ENCODE results near the gene E2F8. TPM values are rescaled to one million over a fixed set of nuclear protein-coding genes. Genes with fewer than 3 reads are reported as not detected.

E2F8 gene, protein sequence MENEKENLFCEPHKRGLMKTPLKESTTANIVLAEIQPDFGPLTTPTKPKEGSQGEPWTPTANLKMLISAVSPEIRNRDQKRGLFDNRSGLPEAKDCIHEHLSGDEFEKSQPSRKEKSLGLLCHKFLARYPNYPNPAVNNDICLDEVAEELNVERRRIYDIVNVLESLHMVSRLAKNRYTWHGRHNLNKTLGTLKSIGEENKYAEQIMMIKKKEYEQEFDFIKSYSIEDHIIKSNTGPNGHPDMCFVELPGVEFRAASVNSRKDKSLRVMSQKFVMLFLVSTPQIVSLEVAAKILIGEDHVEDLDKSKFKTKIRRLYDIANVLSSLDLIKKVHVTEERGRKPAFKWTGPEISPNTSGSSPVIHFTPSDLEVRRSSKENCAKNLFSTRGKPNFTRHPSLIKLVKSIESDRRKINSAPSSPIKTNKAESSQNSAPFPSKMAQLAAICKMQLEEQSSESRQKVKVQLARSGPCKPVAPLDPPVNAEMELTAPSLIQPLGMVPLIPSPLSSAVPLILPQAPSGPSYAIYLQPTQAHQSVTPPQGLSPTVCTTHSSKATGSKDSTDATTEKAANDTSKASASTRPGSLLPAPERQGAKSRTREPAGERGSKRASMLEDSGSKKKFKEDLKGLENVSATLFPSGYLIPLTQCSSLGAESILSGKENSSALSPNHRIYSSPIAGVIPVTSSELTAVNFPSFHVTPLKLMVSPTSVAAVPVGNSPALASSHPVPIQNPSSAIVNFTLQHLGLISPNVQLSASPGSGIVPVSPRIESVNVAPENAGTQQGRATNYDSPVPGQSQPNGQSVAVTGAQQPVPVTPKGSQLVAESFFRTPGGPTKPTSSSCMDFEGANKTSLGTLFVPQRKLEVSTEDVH
- under 1 TPM; 0.38 to 0.54 (median 0.42) TPM for total RNA-seq
- 0.25 TPM for total RNA-seq (2013)

DNA sequence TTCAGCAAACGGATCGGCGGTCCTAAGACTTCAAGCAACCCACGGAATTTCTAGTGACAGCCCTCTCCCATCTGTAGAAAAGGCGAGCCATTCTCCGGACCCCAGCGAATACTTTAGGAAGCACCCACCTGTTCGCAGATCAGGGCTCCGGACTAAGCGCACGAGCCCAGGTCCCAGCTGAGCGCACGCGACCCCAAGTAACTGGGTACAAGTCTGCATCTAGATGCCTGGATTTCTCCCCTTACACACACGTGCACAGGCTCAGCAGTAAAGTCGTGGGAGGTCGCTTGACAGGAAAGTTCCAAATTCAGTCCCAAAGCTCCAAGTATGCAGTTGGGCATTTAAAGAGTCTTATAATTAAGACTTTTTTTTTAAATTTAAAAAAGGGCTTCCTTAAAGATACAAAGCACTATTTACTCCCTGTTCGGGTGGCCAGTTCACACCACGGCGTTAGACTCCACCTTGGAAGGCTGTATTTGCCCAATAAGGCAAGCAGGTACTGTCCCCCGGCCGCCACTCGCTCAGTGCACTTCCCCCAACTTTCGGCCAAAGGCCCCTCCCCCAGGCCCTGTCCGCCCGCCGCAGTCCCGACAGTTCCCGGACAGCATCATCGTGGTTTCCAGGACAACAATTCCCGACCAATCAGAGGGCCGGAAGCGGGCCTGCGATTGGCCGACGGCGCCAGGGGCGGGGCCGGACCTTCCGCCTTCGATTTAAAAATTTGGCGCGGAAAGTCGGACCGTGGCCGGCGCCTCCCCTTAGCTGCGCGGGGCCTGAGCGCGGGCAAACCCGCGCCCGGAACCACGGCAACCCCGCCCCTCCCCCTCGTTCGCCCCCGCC lies at the start of gene E2F8:
Gene E2F8 (minus strand): TSS at position 526 of the 840 bp plus-strand sequence. CDS start 824 bp downstream, outside the sequence.
- Mint-ChIP-seq H3K4me1 (peaks cover 8 to 17% of the 10 kb centered on the region in 2 donors), H3K9me3 (no peaks in the 10 kb centered on the region), H3K27ac (peak within 1 kb of the TSS in 1 of 2 donors; percentile 61), H3K36me3 (no peaks in the 10 kb centered on the region), H3K4me3 (peak within 1 kb of the TSS; percentile 94), H3K27me3 (ENCODE audit: low read depth in 2 of 2) (peaks cover 13 to 25% of the 10 kb centered on the region in 2 donors)
- peak; percentile 85 to 89 (median 86) for ATAC-seq
- Histone ChIP-seq H3K36me3 (ENCODE audit: control insufficient read depth, insufficient read depth, low read length) (no peaks in the 10 kb centered on the region), H3K27me3 (ENCODE audit: control insufficient read depth, insufficient read depth, low read length) (peaks cover 16% of the 10 kb centered on the region), H3K27ac (ENCODE audit: low read length) (no peak within 1 kb of the TSS), H3K4me3 (ENCODE audit: low read length) (peak within 1 kb of the TSS; percentile 71), H3K9me3 (ENCODE audit: control insufficient read depth, insufficient read depth, low read length) (no peaks in the 10 kb centered on the region), H3K4me1 (ENCODE audit: control insufficient read depth, insufficient read depth, low read length) (peaks cover 28% of the 10 kb centered on the region)
- TF ChIP-seq, protein P1, sequence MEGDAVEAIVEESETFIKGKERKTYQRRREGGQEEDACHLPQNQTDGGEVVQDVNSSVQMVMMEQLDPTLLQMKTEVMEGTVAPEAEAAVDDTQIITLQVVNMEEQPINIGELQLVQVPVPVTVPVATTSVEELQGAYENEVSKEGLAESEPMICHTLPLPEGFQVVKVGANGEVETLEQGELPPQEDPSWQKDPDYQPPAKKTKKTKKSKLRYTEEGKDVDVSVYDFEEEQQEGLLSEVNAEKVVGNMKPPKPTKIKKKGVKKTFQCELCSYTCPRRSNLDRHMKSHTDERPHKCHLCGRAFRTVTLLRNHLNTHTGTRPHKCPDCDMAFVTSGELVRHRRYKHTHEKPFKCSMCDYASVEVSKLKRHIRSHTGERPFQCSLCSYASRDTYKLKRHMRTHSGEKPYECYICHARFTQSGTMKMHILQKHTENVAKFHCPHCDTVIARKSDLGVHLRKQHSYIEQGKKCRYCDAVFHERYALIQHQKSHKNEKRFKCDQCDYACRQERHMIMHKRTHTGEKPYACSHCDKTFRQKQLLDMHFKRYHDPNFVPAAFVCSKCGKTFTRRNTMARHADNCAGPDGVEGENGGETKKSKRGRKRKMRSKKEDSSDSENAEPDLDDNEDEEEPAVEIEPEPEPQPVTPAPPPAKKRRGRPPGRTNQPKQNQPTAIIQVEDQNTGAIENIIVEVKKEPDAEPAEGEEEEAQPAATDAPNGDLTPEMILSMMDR (IDR thresholded peaks at IDR 0.05): no peak
- intact Hi-C loops (cut with micrococcal nuclease): no loop called here
- DNase-seq: peak; percentile 82 to 85
- WGBS (ENCODE audit: insufficient coverage): under 1% methylated on average over 58 of the region's 59 CpGs

DNA sequence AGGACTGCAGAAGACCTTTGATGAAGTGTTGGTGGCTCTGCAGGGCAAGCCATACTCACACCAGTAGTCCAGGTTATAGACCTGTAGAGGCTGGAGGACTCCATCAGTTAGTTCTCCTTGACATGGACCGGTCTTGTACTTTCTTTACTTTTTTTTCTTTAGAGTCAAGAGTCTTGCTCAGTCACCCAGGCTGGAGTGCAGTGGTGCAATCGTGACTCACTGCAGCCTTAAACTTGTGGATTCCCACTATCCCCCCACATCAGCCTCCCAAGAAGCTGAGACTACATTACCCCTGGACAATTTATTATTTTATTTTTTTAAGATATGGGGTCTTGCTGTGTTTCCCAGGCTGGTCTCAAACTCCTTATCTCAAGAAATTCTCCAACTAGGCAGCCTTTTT lies 49.6 kb upstream of the E2F8 start:
- no peaks in the 10 kb centered on the region for H3K4me1 ChIP-seq (ENCODE audit: control insufficient read depth, insufficient read depth, low read length)
- TF ChIP-seq, protein P1 (IDR thresholded peaks at IDR 0.05): no peak
- intact Hi-C loops (cut with micrococcal nuclease): no loop called here
- Mint-ChIP-seq H3K9me3 (no peaks in the 10 kb centered on the region), H3K27ac (no peak overlapping the region), H3K4me1 (peaks cover 0 to 6% of the 10 kb centered on the region in 2 donors), H3K27me3 (ENCODE audit: low read depth in 2 of 2) (peaks cover 0 to 12% of the 10 kb centered on the region in 2 donors), H3K4me3 (no peak overlapping the region), H3K36me3 (no peaks in the 10 kb centered on the region)
- no peaks in the 10 kb centered on the region for H3K27me3 ChIP-seq (ENCODE audit: control insufficient read depth, insufficient read depth, low read length)
- H3K4me3 ChIP-seq (ENCODE audit: low read length): no peak overlapping the region
- H3K36me3 ChIP-seq (ENCODE audit: control insufficient read depth, insufficient read depth, low read length): no peaks in the 10 kb centered on the region
- WGBS (ENCODE audit: insufficient coverage): 95% methylated on average over 2 of the region's 2 CpGs
- DNase-seq (no peak), ATAC-seq (no peak)
- no peak overlapping the region for H3K27ac ChIP-seq (ENCODE audit: low read length)
- no peaks in the 10 kb centered on the region for H3K9me3 ChIP-seq (ENCODE audit: control insufficient read depth, insufficient read depth, low read length)

DNA sequence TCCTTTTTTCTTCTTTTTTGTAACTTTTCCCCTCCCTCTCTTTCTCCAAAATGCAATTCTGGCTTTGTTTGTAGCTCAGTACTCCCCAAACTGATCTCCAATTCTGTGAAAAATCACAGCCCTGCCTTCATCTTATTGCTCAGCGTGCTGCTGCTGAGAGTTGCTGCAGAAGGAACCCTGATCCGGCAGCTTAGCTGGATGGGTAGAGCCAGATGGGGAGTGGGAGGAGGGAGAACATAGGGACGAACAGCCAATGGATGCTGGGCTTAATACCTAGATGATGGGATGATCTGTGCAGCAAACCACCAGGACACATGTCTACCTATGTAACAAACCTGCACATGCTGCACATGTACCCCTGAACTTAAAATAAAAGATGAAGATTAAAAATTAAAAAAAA lies 47.5 kb upstream of the E2F8 start:
- Histone ChIP-seq H3K27me3 (ENCODE audit: control insufficient read depth, insufficient read depth, low read length) (no peaks in the 10 kb centered on the region), H3K9me3 (ENCODE audit: control insufficient read depth, insufficient read depth, low read length) (no peaks in the 10 kb centered on the region), H3K4me1 (ENCODE audit: control insufficient read depth, insufficient read depth, low read length) (peaks cover 19% of the 10 kb centered on the region), H3K27ac (ENCODE audit: low read length) (no peak overlapping the region), H3K36me3 (ENCODE audit: control insufficient read depth, insufficient read depth, low read length) (no peaks in the 10 kb centered on the region), H3K4me3 (ENCODE audit: low read length) (no peak overlapping the region)
- Mint-ChIP-seq H3K27ac (no peak overlapping the region), H3K9me3 (no peaks in the 10 kb centered on the region), H3K4me1 (peaks cover 19 to 27% of the 10 kb centered on the region in 2 donors), H3K4me3 (no peak overlapping the region), H3K27me3 (ENCODE audit: low read depth in 2 of 2) (peaks cover 0 to 2% of the 10 kb centered on the region in 2 donors), H3K36me3 (no peaks in the 10 kb centered on the region)
- TF ChIP-seq, protein P1 (IDR thresholded peaks at IDR 0.05): no peak
- ATAC-seq (no peak), DNase-seq (no peak)
- WGBS (ENCODE audit: insufficient coverage): 76% methylated on average over 3 of the region's 3 CpGs
- intact Hi-C loops (cut with micrococcal nuclease): no loop called here
